ENCODE results near the gene DTYMK. TPM values are rescaled to one million over a fixed set of nuclear protein-coding genes. Genes with fewer than 3 reads are reported as not detected.

Gene DTYMK
- total RNA-seq, 1 donor = 14.1 TPM

DNA sequence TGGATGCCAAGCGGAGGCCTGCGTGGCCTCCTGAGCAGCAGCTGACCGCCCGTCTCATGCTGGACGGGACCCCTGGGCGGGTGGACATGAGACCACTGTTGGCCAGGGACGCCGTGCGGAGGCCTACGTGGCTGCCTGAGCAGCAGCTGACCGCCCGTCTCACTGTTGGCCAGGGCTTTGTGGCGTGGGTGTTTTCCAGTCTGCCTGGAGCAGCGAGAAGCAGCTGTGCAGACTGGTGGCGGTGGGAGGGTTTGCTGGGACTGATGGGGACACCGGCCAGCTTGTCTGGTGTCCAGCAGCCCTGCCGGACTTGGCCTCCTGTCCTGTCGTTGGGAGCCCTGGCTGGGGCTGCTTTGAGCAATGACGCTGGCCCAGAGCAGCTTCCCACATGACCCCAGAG lies 42.0 kb upstream of the DTYMK start:
- Histone ChIP-seq H3K4me3 (ENCODE audit: insufficient read depth, low read length) (no peak overlapping the region), H2AFZ (ENCODE audit: low read length) (no peak overlapping the region), H3K4me2 (ENCODE audit: insufficient read depth, low read length) (no peak overlapping the region), H3K4me1 (ENCODE audit: insufficient read depth, low read length) (no peaks in the 10 kb centered on the region), H3K9me3 (ENCODE audit: low read depth, low read length) (no peaks in the 10 kb centered on the region), H3K36me3 (ENCODE audit: insufficient read depth, low read length) (peaks cover under 1% of the 10 kb centered on the region), H3K27me3 (ENCODE audit: insufficient read depth, low read length) (no peaks in the 10 kb centered on the region), H4K20me1 (ENCODE audit: insufficient read depth, low read length) (no peaks in the 10 kb centered on the region), H3K27ac (ENCODE audit: low read depth, low read length) (no peak overlapping the region), H3K79me2 (ENCODE audit: insufficient read depth, low read length) (no peaks in the 10 kb centered on the region)
- no peak for TF ChIP-seq CTCF (IDR thresholded peaks at IDR 0.05; ENCODE audit: extremely low read depth, low read depth, low read length)
- DNase-seq (ENCODE audit: insufficient read length, low spot score, missing footprints) = no peak

DNA sequence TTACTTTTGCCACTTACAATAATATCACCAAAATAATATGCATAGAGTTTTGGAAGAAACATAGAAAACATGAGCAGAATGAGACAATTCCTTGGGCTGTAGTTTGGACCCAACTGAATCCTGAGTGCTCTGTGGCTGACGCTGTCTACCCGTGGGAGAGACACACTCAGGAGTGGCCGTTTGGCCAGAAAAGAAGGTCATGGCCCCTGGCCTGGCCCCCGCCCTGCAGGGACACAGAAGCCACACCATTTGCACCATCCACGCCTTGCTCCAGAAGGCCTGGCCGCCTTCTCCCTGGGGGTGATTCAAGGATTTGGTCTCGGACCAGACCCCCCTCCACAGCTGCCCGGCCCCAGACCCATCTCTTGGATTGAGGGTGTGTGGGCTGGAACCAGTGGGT lies 41.4 kb upstream of the DTYMK start:
- H3K27me3 ChIP-seq (ENCODE audit: insufficient read depth, low read length) = no peaks in the 10 kb centered on the region
- TF ChIP-seq CTCF (IDR thresholded peaks at IDR 0.05; ENCODE audit: extremely low read depth, low read depth, low read length) = no peak
- peaks cover 6% of the 10 kb centered on the region for H3K36me3 ChIP-seq (ENCODE audit: insufficient read depth, low read length)
- H3K4me2 ChIP-seq (ENCODE audit: insufficient read depth, low read length) = no peak overlapping the region
- H3K4me3 ChIP-seq (ENCODE audit: insufficient read depth, low read length) = no peak overlapping the region
- H3K4me1 ChIP-seq (ENCODE audit: insufficient read depth, low read length) = no peaks in the 10 kb centered on the region
- peak; percentile 87 for DNase-seq (ENCODE audit: insufficient read length, low spot score, missing footprints)
- no peak overlapping the region for H2AFZ ChIP-seq (ENCODE audit: low read length)
- no peak overlapping the region for H3K27ac ChIP-seq (ENCODE audit: low read depth, low read length)
- H3K9me3 ChIP-seq (ENCODE audit: low read depth, low read length) = peaks cover 4% of the 10 kb centered on the region
- H3K79me2 ChIP-seq (ENCODE audit: insufficient read depth, low read length) = no peaks in the 10 kb centered on the region
- H4K20me1 ChIP-seq (ENCODE audit: insufficient read depth, low read length) = no peaks in the 10 kb centered on the region

- peak; percentile 79 for DNase-seq (ENCODE audit: insufficient read length, low spot score, missing footprints)
- H4K20me1 ChIP-seq (ENCODE audit: insufficient read depth, low read length) = no peaks in the 10 kb centered on the region
- H3K36me3 ChIP-seq (ENCODE audit: insufficient read depth, low read length) = peaks cover 19% of the 10 kb centered on the region
- TF ChIP-seq CTCF (IDR thresholded peaks at IDR 0.05; ENCODE audit: extremely low read depth, low read depth, low read length) = no peak
- H3K4me2 ChIP-seq (ENCODE audit: insufficient read depth, low read length) = no peak overlapping the region
- H3K79me2 ChIP-seq (ENCODE audit: insufficient read depth, low read length) = no peaks in the 10 kb centered on the region
- H3K4me1 ChIP-seq (ENCODE audit: insufficient read depth, low read length) = no peaks in the 10 kb centered on the region
- H3K27ac ChIP-seq (ENCODE audit: low read depth, low read length) = no peak overlapping the region
- no peaks in the 10 kb centered on the region for H3K27me3 ChIP-seq (ENCODE audit: insufficient read depth, low read length)
- H3K4me3 ChIP-seq (ENCODE audit: insufficient read depth, low read length) = no peak overlapping the region
- no peak overlapping the region for H2AFZ ChIP-seq (ENCODE audit: low read length)
- peaks cover 6% of the 10 kb centered on the region for H3K9me3 ChIP-seq (ENCODE audit: low read depth, low read length)
These were observed 39.8 kb upstream of the DTYMK start for GRCh38 chr2:241726459-241726858.

DNA sequence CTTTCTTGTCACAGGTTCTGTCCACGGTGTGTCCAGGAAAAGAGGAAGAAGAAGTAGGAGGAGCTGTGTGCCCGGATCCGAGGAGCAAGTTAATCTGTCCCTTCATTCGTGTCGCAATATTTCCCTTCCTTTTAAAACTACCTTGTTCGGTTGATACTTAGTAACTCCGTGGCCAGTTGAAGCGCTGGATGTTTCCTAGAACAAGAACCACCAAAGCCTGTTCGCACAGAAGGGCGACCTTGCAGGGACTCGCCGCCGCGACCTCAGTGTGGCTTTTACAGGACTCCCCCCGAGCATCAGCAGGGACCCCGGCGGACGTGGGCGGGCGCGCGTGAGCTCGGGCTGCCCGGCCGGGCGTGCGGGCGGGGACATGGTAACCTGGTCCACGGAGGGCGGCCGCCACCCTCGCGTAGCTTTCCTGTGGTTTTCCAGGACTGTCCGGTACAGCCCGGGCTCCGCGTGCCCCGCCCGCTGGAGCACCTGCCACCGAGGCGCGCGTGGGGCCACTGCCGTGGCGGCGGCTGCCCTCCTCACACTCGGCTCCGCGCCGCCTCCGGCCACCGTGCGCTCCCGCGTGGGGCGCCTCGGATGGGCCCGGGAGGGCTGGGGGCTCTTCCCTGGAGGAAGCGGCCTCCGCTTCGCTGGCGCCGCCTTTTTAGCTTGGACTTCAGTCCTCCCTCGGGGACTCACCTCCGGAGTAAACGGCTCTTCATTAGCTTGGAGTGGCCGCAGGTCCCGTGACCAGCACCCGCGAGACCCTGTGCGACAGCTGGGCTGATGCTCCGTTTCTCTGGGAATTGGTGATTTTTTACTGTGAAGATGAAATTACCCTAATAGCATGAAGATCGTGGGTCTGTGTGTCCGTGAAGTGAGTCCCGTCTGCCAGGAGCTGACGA lies 38.6 kb upstream of the DTYMK start:
- Histone ChIP-seq H3K9me3 (ENCODE audit: low read depth, low read length) (peaks cover 6% of the 10 kb centered on the region), H3K4me1 (ENCODE audit: insufficient read depth, low read length) (no peaks in the 10 kb centered on the region), H3K36me3 (ENCODE audit: insufficient read depth, low read length) (peaks cover 29% of the 10 kb centered on the region), H3K27me3 (ENCODE audit: insufficient read depth, low read length) (no peaks in the 10 kb centered on the region), H4K20me1 (ENCODE audit: insufficient read depth, low read length) (no peaks in the 10 kb centered on the region), H3K4me3 (ENCODE audit: insufficient read depth, low read length) (no peak overlapping the region), H2AFZ (ENCODE audit: low read length) (no peak overlapping the region), H3K27ac (ENCODE audit: low read depth, low read length) (no peak overlapping the region), H3K79me2 (ENCODE audit: insufficient read depth, low read length) (no peaks in the 10 kb centered on the region), H3K4me2 (ENCODE audit: insufficient read depth, low read length) (no peak overlapping the region)
- DNase-seq (ENCODE audit: insufficient read length, low spot score, missing footprints) = peak; percentile 73
- no peak for TF ChIP-seq CTCF (IDR thresholded peaks at IDR 0.05; ENCODE audit: extremely low read depth, low read depth, low read length)

All from osteoblast (primary cell).